ENCODE data around the gene TACC2. TPM values are rescaled to one million over a fixed set of nuclear protein-coding genes. Genes with fewer than 3 reads are reported as not detected.

Gene TACC2
- total and polyA plus RNA-seq, 9 of the 15 experiments (the other 6 are each of a cell fraction or from before 2014, with no cell fraction given) = under 0.01 to 0.35 (median 0.03) TPM; not detected in 6

GRCh38 chr10:122170802-122171201, 181.8 kb downstream of the TACC2 start (continued):
- no peak for TF ChIP-seq FOXP4 (CRISPR knock-in tag; IDR thresholded peaks at IDR 0.05; ENCODE audit: borderline replicate concordance)
- no peak for TF ChIP-seq STAT6 (CRISPR knock-in tag; IDR thresholded peaks at IDR 0.05)
- no peak for TF ChIP-seq XRCC4 (IDR thresholded peaks at IDR 0.05; ENCODE audit: extremely low read depth, insufficient read depth, insufficient read length)

GRCh38 chr10:122171302-122172075, 182.5 kb downstream of the TACC2 start:
- Histone ChIP-seq H2AFZ (ENCODE audit: low read depth, low read length) (no peak overlapping the region), H3K79me2 (ENCODE audit: control insufficient read depth, insufficient read depth, low read length) (no peaks in the 10 kb centered on the region), H3K36me3 (ENCODE audit: control insufficient read depth, insufficient read depth, low read length) (no peaks in the 10 kb centered on the region), H3K9ac (ENCODE audit: insufficient read depth in 1 of 2, low read depth in 2 of 2, low read length in 2 of 2) (no peak overlapping the region), H3K4me1 (replicated peaks in 1 of 2; ENCODE audit: control insufficient read depth in 2 of 2, insufficient read depth in 2 of 2, low read length in 2 of 2) (no peaks in the 10 kb centered on the region), H3K9me1 (ENCODE audit: control insufficient read depth, insufficient read depth, low read length) (no peaks in the 10 kb centered on the region), H3K27ac (ENCODE audit: extremely low read depth, low read depth, low read length) (no peak overlapping the region), H3K27me3 (ENCODE audit: control insufficient read depth in 2 of 2, insufficient read depth in 2 of 2, low read length in 2 of 2) (peaks cover 0 to 6% of the 10 kb centered on the region in 2 experiments; a peak in 3 of 5 replicates), H3K4me3 (no peak overlapping the region), H3K4me2 (ENCODE audit: insufficient read depth, low read length) (no peak overlapping the region), H4K20me1 (replicated peaks; ENCODE audit: control insufficient read depth, insufficient read depth, low read length) (no peaks in the 10 kb centered on the region), H3K9me3 (replicated peaks; ENCODE audit: control insufficient read depth, insufficient read depth, low read depth, low read length) (no peaks in the 10 kb centered on the region)
- TF ChIP-seq SLC30A9 (CRISPR knock-in tag; IDR thresholded peaks at IDR 0.05) = no peak
- no peak for TF ChIP-seq ZFX (CRISPR knock-in tag; IDR thresholded peaks at IDR 0.05)
- TF ChIP-seq HNRNPL (IDR thresholded peaks at IDR 0.05; ENCODE audit: low read depth, low read length) = no peak
- TF ChIP-seq RFX1 (IDR thresholded peaks at IDR 0.05) = no peak
- TF ChIP-seq ZNF408 (CRISPR knock-in tag; IDR thresholded peaks at IDR 0.05; ENCODE audit: low read depth) = no peak
- intact Hi-C loops (cut with micrococcal nuclease) = no loop called here
- FAIRE-seq = no peak
- POLR2A ChIA-PET = no interaction called here
- 4% methylated on average over 4 of the region's 7 CpGs for WGBS (ENCODE audit: insufficient coverage, low coverage, missing lambda C conversion rate)
- no peak for ATAC-seq
- CTCF ChIA-PET (ENCODE audit: low intra/inter-chr PET ratio) = no interaction called here
- DNase-seq (ENCODE audit: extremely low read depth in 1 of 4, low spot score in 3 of 4) = no peak
- BruUV-seq (replicated peaks) = no TSS peak
- in situ Hi-C loops (cut with MboI) = no loop called here
